ENCODE measurements around the gene CUTA.
"Not testable (repeated sequence)": the region's sequence is repeated elsewhere in the genome, so short reads cannot be mapped to it uniquely, and the experiment has no call there.

Gene CUTA

DNA sequence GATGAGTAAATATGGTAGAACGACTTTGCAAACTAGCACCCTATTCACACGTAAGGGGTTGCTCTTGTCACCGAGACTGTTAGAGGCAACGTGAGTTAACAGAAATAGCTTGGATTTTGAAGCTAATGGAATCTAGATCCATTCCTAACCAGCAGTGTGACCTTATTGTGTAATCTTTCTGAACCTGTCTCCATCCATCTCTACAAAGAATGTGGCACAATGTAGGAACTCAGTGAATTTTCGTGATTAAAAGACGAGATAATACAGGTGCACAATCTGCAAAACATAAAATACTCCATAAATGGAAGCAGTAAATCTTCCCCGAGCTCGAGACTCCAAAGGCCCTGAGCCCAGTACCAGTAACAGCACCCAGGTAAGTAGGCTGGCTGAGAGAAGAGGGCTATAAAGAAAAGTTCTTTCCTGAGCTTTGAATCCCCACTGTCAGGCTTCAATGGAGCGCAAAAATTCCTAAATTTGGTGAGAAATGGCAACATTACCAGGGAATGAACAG lies 27.1 kb downstream of the CUTA start:
- no peaks in the 10 kb centered on the region for H3K27me3 ChIP-seq
- intact Hi-C loops (cut with DNase I; ENCODE audit: low total_unique reads): loop anchor here (10.0 kb wide), 1 partner anchor 64 kb away; the partner anchor contains the start of gene ZBTB9
- H3K4me1 ChIP-seq: peaks cover 0 to 12% (median 7%) of the 10 kb centered on the region in 4 donors
- DNase-seq: no peak
- peak overlapping the region; percentile 47 to 50 for H3K4me3 ChIP-seq
- no peaks in the 10 kb centered on the region for H3K9me3 ChIP-seq
- peak overlapping the region; percentile 86 to 92 for H3K27ac ChIP-seq
- no peaks in the 10 kb centered on the region for H3K36me3 ChIP-seq
- TF ChIP-seq, protein P1, sequence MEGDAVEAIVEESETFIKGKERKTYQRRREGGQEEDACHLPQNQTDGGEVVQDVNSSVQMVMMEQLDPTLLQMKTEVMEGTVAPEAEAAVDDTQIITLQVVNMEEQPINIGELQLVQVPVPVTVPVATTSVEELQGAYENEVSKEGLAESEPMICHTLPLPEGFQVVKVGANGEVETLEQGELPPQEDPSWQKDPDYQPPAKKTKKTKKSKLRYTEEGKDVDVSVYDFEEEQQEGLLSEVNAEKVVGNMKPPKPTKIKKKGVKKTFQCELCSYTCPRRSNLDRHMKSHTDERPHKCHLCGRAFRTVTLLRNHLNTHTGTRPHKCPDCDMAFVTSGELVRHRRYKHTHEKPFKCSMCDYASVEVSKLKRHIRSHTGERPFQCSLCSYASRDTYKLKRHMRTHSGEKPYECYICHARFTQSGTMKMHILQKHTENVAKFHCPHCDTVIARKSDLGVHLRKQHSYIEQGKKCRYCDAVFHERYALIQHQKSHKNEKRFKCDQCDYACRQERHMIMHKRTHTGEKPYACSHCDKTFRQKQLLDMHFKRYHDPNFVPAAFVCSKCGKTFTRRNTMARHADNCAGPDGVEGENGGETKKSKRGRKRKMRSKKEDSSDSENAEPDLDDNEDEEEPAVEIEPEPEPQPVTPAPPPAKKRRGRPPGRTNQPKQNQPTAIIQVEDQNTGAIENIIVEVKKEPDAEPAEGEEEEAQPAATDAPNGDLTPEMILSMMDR (IDR thresholded peaks at IDR 0.05): no peak

DNA sequence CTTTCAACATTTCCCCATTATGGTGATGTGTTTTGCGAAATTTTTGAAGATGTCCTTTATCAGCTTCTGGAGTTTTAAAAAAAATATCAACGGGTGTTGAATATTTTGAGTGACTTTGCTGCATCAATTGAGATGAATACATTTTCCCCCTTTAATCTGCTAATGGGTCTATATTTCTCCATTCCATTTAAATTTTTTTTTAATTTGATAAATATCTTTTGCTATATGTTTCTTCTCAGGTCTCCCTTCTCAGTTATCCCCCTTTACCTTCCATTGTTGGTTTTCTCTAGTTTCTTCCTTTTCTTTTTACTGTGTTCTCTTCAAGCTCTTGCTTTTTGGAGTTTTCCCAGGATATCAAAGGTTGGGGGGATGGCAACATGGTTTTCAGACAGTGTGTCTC lies 27.7 kb downstream of the CUTA start:
- no peaks in the 10 kb centered on the region for H3K27me3 ChIP-seq
- H3K36me3 ChIP-seq: no peaks in the 10 kb centered on the region
- peaks cover 0 to 12% (median 7%) of the 10 kb centered on the region in 4 donors for H3K4me1 ChIP-seq
- no peak overlapping the region for H3K4me3 ChIP-seq
- intact Hi-C loops (cut with DNase I; ENCODE audit: low total_unique reads): loop anchor here (10.0 kb wide), 1 partner anchor 65 kb away; the partner anchor contains the start of gene ZBTB9
- TF ChIP-seq, protein P1 (IDR thresholded peaks at IDR 0.05): no peak
- H3K27ac ChIP-seq: peak overlapping the region in 1 of 2 donors; percentile 92
- no peak for DNase-seq
- H3K9me3 ChIP-seq: no peaks in the 10 kb centered on the region

DNA sequence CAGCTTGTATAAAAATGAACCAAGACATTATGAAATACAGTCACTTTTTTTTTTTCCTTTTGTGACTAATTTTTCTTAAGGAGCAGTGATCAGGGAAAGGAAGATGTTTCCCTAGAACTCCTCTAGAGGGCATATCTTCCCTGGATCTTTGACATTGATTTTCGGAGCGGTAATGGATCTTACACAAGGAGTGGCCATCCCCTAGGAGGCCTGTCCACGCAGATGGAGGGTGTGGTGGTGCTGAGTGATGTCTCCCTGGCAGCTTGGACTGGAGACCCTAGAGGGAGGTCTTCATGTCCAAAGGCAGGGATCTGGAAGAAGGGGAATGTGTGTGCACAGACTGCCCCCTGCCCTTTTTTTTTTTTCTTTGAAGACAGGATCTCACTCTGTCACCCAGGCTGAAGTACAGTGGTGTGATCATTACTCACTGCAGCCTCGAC lies 33.3 kb downstream of the CUTA start:
- no peaks in the 10 kb centered on the region for H3K4me1 ChIP-seq
- intact Hi-C loops (cut with DNase I; ENCODE audit: low total_unique reads): loop anchor here (10.0 kb wide), 1 partner anchor 190 kb away; no protein-coding TSS in a partner anchor
- TF ChIP-seq, protein P1 (IDR thresholded peaks at IDR 0.05): peak in 1 of 2 experiments; percentile 30

DNA sequence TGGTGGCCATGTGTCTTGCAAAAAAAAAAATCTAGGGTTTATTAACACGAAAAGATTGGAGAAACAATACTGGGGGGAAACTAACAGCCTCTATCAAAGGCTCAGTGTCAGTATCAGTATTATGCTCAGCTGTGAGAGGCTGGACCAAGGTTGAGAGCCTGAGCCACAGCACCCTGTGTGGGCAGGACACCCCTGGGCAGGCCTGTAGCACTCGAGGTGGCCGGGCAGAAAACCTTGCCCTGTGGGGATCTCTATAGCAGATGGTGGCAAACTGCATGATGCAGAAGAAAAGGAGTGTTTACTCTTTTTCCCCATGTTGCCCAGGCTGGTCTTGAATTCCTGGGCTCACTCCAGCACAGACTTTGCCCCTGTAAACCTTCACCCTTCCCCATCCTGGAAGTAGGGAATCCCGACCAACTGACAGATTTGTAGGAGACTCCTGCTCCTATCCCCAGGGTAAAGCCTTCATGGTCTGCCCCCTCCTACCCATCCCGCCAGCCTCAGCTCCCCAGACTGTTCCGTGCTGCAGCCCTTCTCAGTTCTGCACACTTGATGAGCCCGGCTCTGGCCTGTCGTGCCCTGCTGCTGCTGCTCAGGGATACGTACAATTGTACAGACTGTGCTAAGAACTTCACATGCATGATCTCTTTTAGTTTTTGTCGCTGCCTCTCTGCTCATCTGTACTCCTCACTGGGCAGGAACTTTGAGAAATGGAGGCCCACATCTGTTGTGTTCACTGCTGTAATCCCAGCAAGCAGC lies 34.3 kb downstream of the CUTA start:
- DNase-seq: no peak
- Histone ChIP-seq H3K27ac (no peak overlapping the region), H3K27me3 (no peaks in the 10 kb centered on the region), H3K9me3 (no peaks in the 10 kb centered on the region), H3K4me3 (no peak overlapping the region), H3K36me3 (no peaks in the 10 kb centered on the region), H3K4me1 (no peaks in the 10 kb centered on the region)
- TF ChIP-seq, protein P1 (IDR thresholded peaks at IDR 0.05): no peak
- intact Hi-C loops (cut with DNase I; ENCODE audit: low total_unique reads): loop anchor here (10.0 kb wide), 1 partner anchor 191 kb away; no protein-coding TSS in a partner anchor

More for the DNA sequence above, 33.3 kb downstream of the CUTA start:
- DNase-seq: no peak
- Histone ChIP-seq H3K36me3 (no peaks in the 10 kb centered on the region), H3K27ac (no peak overlapping the region), H3K27me3 (no peaks in the 10 kb centered on the region), H3K9me3 (no peaks in the 10 kb centered on the region), H3K4me3 (no peak overlapping the region)

DNA sequence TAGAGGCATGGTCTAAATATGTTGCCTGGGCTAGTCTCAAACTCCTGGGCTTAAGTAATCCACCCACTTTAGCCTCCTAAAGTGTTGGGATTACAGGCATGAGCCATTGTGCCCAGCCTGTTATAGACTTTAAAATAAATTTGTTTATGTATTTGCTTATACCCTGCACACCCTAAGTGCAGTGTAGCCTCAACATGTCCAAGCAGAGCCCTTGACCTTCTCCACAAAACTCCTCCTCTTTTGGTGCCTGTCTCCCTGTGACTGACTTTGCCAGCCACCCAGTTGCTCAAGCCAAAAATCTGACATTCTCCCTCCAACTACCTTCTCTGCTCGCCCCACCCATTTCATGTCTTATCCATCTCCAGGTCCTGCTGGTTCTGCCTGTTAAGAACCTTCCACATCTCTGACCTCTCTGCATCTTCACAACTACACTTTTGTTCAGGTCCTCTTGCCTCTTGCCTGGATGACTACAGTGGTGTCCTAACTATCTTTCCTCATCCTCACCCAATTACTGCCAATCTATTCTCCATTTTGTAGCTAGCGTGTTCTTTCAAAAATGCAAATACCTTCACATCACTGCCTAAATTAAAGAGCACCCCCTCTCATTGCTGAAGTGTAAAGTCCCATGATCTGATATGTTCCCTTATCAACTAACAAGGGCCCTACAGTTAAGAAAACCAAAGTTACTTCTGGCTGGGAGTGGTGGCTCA lies 37.5 kb downstream of the CUTA start:
- TF ChIP-seq, protein P1 (IDR thresholded peaks at IDR 0.05): no peak
- DNase-seq: no peak
- H3K36me3 ChIP-seq: no peaks in the 10 kb centered on the region
- H3K27me3 ChIP-seq: no peaks in the 10 kb centered on the region
- H3K4me3 ChIP-seq: no peak overlapping the region
- no peaks in the 10 kb centered on the region for H3K9me3 ChIP-seq
- H3K27ac ChIP-seq: no peak overlapping the region
- intact Hi-C loops (cut with DNase I; ENCODE audit: low total_unique reads): loop anchor here (10.0 kb wide), 1 partner anchor 194 kb away; no protein-coding TSS in a partner anchor
- peaks cover 0 to 8% (median 6%) of the 10 kb centered on the region in 4 donors for H3K4me1 ChIP-seq

DNA sequence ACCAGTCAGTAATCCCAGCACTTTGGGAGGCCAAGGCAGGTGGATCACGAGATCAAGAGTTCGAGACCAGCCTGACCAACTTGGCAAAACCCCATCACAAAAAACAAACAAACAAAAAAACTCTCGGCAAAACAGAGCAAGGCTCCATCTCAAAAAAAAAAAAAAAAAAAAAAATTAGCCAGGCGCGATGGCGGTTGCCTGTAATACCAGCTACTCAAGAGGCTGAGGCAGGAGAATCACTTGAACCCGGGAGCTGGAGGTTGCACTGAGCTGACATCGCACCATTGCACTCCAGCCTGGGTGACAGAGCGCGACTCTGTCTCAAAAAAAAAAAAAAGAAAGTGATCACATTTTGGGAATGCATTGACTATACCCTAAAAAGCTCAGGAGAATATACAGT lies 38.7 kb downstream of the CUTA start:
- intact Hi-C loops (cut with DNase I; ENCODE audit: low total_unique reads); H3K4me3 ChIP-seq; H3K27me3 ChIP-seq; H3K36me3 ChIP-seq; DNase-seq; H3K9me3 ChIP-seq; H3K27ac ChIP-seq: not testable (repeated sequence)
- peaks cover 0 to 20% (median 16%) of the 10 kb centered on the region in 4 donors for H3K4me1 ChIP-seq

Data from tibial artery (tissue), 4 donors.